PC-3 (cell line): Measurements from ENCODE around the gene ASB2. TPM values are rescaled to one million over a fixed set of nuclear protein-coding genes. Genes with fewer than 3 reads are reported as not detected.

ENCODE experiments used
- ATAC-seq: fragments of 200-7000 bp; cut with Tn5 transposase; 2 replicates; pipeline ENCODE4 v1.9.1; 2020; ENCODE audit warnings: mild to moderate bottlenecking, moderate library complexity
- BruUV-seq: library from RNA; stranded (reverse); fragments of 400-500 nt; replicated peaks from 2 replicates; lab custom pipeline; 2021; lab: Mats Ljungman, UMichigan
- CTCF ChIA-PET: fragments of 300-600 bp; sonication (Branson Sonifier 250); formaldehyde crosslinking; loops from one replicate; lab custom pipeline; 2022; ENCODE audit warnings: antibody characterized with exemption; lab: Charles Lee
- POLR2A ChIA-PET: fragments of 300-600 bp; sonication (Branson Sonifier 250); formaldehyde crosslinking; loops from one replicate; lab custom pipeline; 2022; ENCODE audit warnings: antibody characterized with exemption; ENCODE audit not compliant: unreplicated experiment; lab: Charles Lee
- DNase-seq: peaks from one replicate; pipeline ENCODE4 v3.0.0-alpha.2; 2015
- H2AFZ ChIP-seq: fragments of 300-600 bp; sonication (generic); 2 replicates; pipeline ENCODE4 v1.6.0; 2016; ENCODE audit warnings: antibody characterized with exemption, low read length
- H3F3A ChIP-seq: fragments of 300-600 bp; sonication (generic); one replicate; pipeline ENCODE4 v1.6.0; 2017; ENCODE audit warnings: antibody characterized with exemption, low read length, control low read depth, mild to moderate bottlenecking; ENCODE audit not compliant: unreplicated experiment
- H3K27ac ChIP-seq: fragments of 300-600 bp; sonication (generic); 2 replicates; pipeline ENCODE4 v1.5.1; 2016; ENCODE audit warnings: mild to moderate bottlenecking, low read length
- H3K27me3 ChIP-seq: fragments of 300-600 bp; sonication (generic); 2 replicates; pipeline ENCODE4 v1.6.1; 2016; ENCODE audit warnings: low read length, mixed read lengths
- H3K36me3 ChIP-seq: fragments of 300-600 bp; sonication (generic); 2 replicates; pipeline ENCODE4 v1.6.1; 2016; ENCODE audit warnings: low read depth, mixed run types, low read length, mixed read lengths
- H3K4me1 ChIP-seq: fragments of 300-600 bp; sonication (generic); 2 replicates; pipeline ENCODE4 v1.5.1; 2016; ENCODE audit warnings: low read length; ENCODE audit not compliant: insufficient read depth
- H3K4me2 ChIP-seq: fragments of 300-600 bp; sonication (generic); 2 replicates; pipeline ENCODE4 v1.6.0; 2016; ENCODE audit warnings: low read length
- H3K4me3 ChIP-seq: fragments of 300-600 bp; sonication (generic); 2 replicates; pipeline ENCODE4 v1.5.1; 2016; ENCODE audit warnings: mild to moderate bottlenecking, low read length, mixed read lengths
- H3K79me2 ChIP-seq: fragments of 300-600 bp; sonication (generic); 2 replicates; pipeline ENCODE4 v1.6.1; 2017; ENCODE audit warnings: low read length, mixed read lengths
- H3K9ac ChIP-seq: fragments of 300-600 bp; sonication (generic); 2 replicates; pipeline ENCODE4 v1.6.0; 2016; ENCODE audit warnings: mild to moderate bottlenecking, low read length
- H3K9me2 ChIP-seq: fragments of 300-600 bp; sonication (generic); replicated peaks from 2 replicates; pipeline ENCODE4 v1.6.1; 2016; ENCODE audit warnings: mixed run types, low read length, mixed read lengths
- H3K9me3 ChIP-seq: fragments of 300-600 bp; sonication (generic); 2 replicates; pipeline ENCODE4 v1.6.1; 2016; ENCODE audit warnings: low read length, mixed read lengths
- H4K20me1 ChIP-seq: fragments of 300-600 bp; sonication (generic); 2 replicates; pipeline ENCODE4 v1.6.1; 2016; ENCODE audit warnings: low read length, mixed read lengths
- CTCF ChIP-seq: fragments of 300-600 bp; sonication (generic); conservative IDR thresholded peaks from 2 replicates; pipeline ENCODE4 v1.5.1; 2017; ENCODE audit warnings: antibody characterized with exemption, low read depth, mild to moderate bottlenecking, low read length
- EZH2 ChIP-seq: fragments of 300-600 bp; sonication (generic); IDR thresholded peaks from one replicate; pipeline ENCODE4 v1.6.1; 2017; ENCODE audit warnings: antibody characterized with exemption, mild to moderate bottlenecking, low read length; ENCODE audit not compliant: unreplicated experiment
- EZH2phosphoT487 ChIP-seq: fragments of 300-600 bp; sonication (generic); IDR thresholded peaks from 2 replicates; pipeline ENCODE4 v1.6.1; 2018; ENCODE audit warnings: mild to moderate bottlenecking, antibody characterized with exemption, low read length, borderline replicate concordance
- intact Hi-C: fragments of 100-400 bp; cut with micrococcal nuclease; formaldehyde crosslinking; loops from 2 replicates; pipeline ENCODE4 v1.9.0; 2023
- total RNA-seq: library from RNA; depleted of rRNA; stranded (reverse); fragments of >200 nt; gene quantifications from 2 replicates; pipeline ENCODE4 v1.2.3, GENCODE V29; 2014

Gene ASB2
- total RNA-seq, 1 experiment from 2014 or later: 0.22 TPM

GRCh38 chr14:93980456-93981201 is 4.3 kb upstream of the ASB2 start:
- Histone ChIP-seq H3K4me3 (no peak overlapping the region), H3K9me2 (no peaks in the 10 kb centered on the region), H3K27me3 (0 out of 2 replicates have a peak, but pooled peaks cover 6% of the 10 kb centered on the region), H3K4me2 (no peak overlapping the region), H3K9me3 (no peaks in the 10 kb centered on the region), H3K9ac (no peak overlapping the region), H3K79me2 (no peaks in the 10 kb centered on the region), H4K20me1 (no peaks in the 10 kb centered on the region), H3K36me3 (no peaks in the 10 kb centered on the region), H3K27ac (no peak overlapping the region), H2AFZ (no peak overlapping the region), H3K4me1 (peaks cover 2% of the 10 kb centered on the region; the same call in 1 of the 2 replicates), H3F3A (no peaks in the 10 kb centered on the region)
- ATAC-seq: no peak
- no peak for DNase-seq
- intact Hi-C loops: no loop called here
- BruUV-seq: no TSS peak
- ChIA-PET POLR2A (no interaction called here), CTCF (interaction anchor here (0.9 kb wide), 1 partner anchor 196 kb away, joined by 3 read pairs; no protein-coding TSS in a partner anchor)
- TF ChIP-seq EZH2phosphoT487: no peak
- no peak for TF ChIP-seq EZH2
- TF ChIP-seq CTCF: no peak

GRCh38 chr14:93978735-93979134 is 2.4 kb upstream of the ASB2 start:
- no TSS peak for BruUV-seq
- no peaks in the 10 kb centered on the region for H3K9me2 ChIP-seq
- DNase-seq (no peak), ATAC-seq (no peak)
- H3K79me2 ChIP-seq: no peaks in the 10 kb centered on the region
- H3K36me3 ChIP-seq: no peaks in the 10 kb centered on the region
- intact Hi-C loops: no loop called here
- ChIA-PET POLR2A (no interaction called here), CTCF (no interaction called here)
- H3K4me1 ChIP-seq: no peaks in the 10 kb centered on the region
- no peak overlapping the region for H2AFZ ChIP-seq
- H4K20me1 ChIP-seq: no peaks in the 10 kb centered on the region
- no peaks in the 10 kb centered on the region for H3K9me3 ChIP-seq
- H3K4me3 ChIP-seq: no peak overlapping the region
- H3K27me3 ChIP-seq: 0 out of 2 replicates have a peak, but pooled peaks cover 6% of the 10 kb centered on the region
- H3K9ac ChIP-seq: no peak overlapping the region
- H3K27ac ChIP-seq: no peak overlapping the region
- no peaks in the 10 kb centered on the region for H3F3A ChIP-seq
- no peak for TF ChIP-seq EZH2phosphoT487
- no peak overlapping the region for H3K4me2 ChIP-seq

- H3K36me3 ChIP-seq: no peaks in the 10 kb centered on the region
- no peaks in the 10 kb centered on the region for H3K4me1 ChIP-seq
- POLR2A ChIA-PET: no interaction called here
- H4K20me1 ChIP-seq: no peaks in the 10 kb centered on the region
- H2AFZ ChIP-seq: no peak overlapping the region
- H3K9me2 ChIP-seq: no peaks in the 10 kb centered on the region
- TF ChIP-seq CTCF (no peak), EZH2 (no peak), EZH2phosphoT487 (no peak)
- H3K27me3 ChIP-seq: 0 out of 2 replicates have a peak, but pooled peaks cover 6% of the 10 kb centered on the region
- DNase-seq (no peak), ATAC-seq (no peak)
- H3K9me3 ChIP-seq: no peaks in the 10 kb centered on the region
- H3K4me3 ChIP-seq: no peak overlapping the region
- intact Hi-C loops: no loop called here
- H3K9ac ChIP-seq: no peak overlapping the region
- CTCF ChIA-PET: no interaction called here
- H3F3A ChIP-seq: no peaks in the 10 kb centered on the region
- H3K79me2 ChIP-seq: no peaks in the 10 kb centered on the region
- H3K4me2 ChIP-seq: no peak overlapping the region
- no peak overlapping the region for H3K27ac ChIP-seq
- BruUV-seq: no TSS peak
These were observed 1.6 kb upstream of the ASB2 start for GRCh38 chr14:93977790-93978581.
